Caki2 (cell line): Measurements from ENCODE around the gene IL36RN. TPM values are rescaled to one million over a fixed set of nuclear protein-coding genes. Genes with fewer than 3 reads are reported as not detected.

ENCODE experiments used
- DNase-seq: peaks from one replicate; pipeline ENCODE4 v3.0.0-alpha.2; 2015; ENCODE audit warnings: low read depth
- in situ Hi-C: cut with HindIII; loops from 2 replicates; pipeline ENCODE4 v1.10.0; 2016; ENCODE audit warnings: low sequenced_read_pairs, low pct_unique_long_range_greater_than_20kb, mixed read lengths
- total RNA-seq: library from RNA; depleted of rRNA; stranded (reverse); fragments of >200 nt; shearing (Covaris generic); gene quantifications from 2 replicates; pipeline ENCODE4 v1.2.3, GENCODE V29; 2014; ENCODE audit warnings: low replicate concordance; rRNA removed

Gene IL36RN
- not detected in 2 replicates for total RNA-seq

DNA sequence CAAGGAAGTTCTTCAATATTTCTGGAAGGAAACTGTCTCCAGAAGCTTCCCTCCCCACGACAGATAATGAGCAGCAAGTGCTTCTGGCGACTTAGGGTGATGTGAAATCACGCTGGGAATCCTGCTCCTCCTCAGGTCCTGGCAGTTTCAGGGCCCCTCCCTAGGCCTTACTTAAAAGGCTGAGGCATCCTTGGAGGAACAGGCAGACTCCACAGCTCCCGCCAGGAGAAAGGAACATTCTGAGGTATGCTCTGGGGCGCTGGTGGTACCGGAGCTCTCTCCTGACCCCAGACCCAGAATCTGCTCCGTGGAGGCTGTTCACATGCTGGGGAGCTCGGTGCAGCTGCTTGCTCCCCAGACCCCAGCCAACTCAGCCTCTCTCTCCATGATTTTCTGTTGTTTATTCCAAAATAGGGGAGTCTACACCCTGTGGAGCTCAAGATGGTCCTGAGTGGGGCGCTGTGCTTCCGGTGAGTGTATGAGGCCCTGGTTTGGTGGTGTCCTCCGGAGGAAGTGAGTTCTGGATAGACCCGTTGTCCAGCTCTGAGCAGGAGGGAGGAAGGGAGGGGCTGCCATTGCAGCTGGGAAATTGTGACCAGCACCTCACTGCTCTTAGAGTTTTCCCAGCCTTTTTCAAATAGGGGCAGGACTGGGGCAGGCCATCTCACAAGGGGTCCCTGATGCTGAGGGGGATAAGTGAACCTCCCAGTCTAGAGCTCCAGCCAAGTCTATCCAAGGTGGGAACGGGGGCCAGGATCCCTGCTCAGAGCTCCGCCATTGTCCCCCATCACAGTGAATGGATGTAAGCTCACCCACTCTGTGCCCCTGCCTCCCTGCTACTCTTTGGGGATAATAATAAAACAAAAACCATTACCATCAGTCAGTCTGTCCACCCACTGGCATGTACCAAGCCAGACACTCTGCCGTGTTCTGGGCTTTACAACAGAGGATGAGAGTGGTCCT is at the start of gene IL36RN:
IL36RN (plus strand) TSS at position 201 of the 963 bp plus-strand sequence; CDS start at position 442, 241 bp downstream.
- in situ Hi-C loops = no loop called here

DNA sequence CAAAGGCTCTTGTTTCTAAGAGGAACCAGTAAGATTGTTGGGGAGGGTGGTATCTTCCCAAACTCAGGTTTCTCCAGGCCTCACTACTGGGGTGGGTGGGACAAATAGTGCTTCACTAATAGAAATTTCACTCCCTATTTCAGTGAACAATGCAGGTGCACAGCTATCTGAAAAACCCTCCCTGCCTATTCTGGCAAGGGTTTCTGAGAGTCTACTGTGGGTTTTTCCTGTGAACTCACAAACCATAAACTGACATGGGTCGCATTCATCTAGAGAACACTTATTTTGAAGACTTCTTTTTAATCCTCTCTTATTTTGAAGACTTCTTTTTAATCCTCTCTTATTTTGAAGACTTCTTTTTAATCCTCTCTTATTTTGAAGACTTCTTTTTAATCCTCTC is 49.4 kb upstream of the IL36RN start:
- in situ Hi-C loops = no loop called here

More for the DNA sequence above, at the start of gene IL36RN:
- DNase-seq = no peak

DNA sequence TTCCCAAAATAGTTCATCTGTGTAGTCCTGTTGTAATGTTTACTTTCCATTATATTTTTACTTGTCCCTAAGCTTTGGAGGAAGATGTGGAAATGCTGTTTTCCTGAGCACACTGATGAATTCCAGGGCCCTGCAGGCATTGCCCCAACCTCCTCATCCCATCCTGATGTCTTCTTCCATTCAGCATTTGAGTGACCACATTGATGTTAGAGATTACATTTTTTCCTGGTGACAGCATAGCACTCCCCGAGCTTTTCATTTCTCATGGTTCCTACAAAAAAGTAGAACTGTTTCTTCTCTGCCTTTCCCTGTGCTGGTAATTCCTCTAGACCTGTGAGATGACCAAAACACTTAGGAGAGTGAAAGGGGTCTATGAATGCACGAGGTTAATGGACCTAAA is 48.9 kb upstream of the IL36RN start:
- no peak for DNase-seq
- in situ Hi-C loops = no loop called here

More for the DNA sequence above, 49.4 kb upstream of the IL36RN start:
- no peak for DNase-seq

DNA sequence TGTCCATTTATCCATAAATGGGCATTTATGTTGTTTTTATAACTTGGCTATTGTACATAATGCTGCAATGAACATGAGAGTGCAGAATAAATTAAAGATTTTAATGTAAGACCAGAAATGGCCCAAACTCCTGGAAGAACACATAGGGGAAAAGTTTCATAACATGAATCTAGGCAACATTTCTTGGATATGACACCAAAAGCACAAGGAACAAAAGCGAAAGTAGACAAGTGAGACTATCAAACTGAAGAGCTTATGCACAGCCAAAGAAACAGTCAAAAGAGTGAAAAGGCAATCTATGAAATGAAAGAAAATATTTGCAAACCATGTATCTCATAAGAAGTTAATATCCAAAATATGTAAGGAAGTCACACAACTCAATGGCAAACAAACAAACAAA is 47.9 kb upstream of the IL36RN start:
- no peak for DNase-seq
- in situ Hi-C loops = no loop called here

DNA sequence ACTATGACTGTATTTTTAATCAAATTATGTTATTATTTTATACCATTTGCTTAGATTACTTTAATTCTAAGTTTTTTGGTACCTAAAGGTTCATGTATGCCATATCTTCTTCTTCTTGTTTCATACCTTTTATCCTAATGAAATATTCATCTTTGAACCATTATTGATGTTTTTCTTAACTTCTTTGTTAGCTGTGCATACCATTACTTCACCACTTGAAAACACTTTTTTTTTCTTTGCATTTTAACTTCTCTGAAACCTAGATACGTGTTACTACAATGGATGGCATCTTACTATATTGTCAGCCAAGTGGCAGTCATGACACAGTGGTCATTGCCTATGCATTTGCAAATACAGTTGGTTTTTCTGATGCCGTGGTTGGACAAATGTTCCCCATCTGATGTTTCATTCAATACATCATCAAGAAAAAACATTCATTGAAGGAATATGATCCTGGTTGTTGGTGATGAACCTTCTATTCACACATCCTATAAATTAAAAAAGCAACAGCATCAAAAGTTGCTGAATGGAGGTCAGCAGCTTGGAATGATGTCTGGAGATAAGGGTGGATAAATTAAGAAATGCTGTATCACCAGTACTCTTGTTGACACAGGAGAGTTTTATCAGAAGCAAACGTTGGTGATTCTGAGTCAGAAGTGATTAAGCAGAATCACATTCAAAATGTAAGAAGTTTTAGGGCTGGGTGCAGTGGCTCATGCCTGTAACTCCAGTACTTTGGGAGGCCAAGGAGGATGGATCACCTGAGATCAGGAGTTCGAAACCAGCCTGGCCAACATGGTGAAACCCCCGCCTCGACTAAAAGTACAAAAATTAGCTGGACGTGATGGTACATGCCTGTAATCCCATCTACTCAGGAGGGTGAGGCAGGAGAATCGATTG is 46.3 kb upstream of the IL36RN start:
- in situ Hi-C loops = no loop called here

DNA sequence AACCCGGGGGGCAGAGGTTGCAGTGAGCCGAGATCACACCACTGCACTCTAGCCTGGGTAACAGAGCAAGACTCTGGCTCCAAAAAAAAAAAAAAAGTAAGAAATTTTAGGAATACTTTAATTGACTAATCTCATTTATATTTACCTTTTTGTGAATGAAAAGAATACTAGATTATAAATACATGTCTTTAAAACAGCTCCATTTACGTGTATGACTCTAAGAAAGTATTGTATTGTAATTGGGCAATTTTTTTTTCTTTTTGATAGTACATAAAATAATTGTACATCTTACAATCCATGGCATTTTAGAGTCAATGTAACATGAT is 45.7 kb upstream of the IL36RN start:
- in situ Hi-C loops = no loop called here

More for the DNA sequence above, 46.3 kb upstream of the IL36RN start:
- peak; percentile 78 for DNase-seq

DNA sequence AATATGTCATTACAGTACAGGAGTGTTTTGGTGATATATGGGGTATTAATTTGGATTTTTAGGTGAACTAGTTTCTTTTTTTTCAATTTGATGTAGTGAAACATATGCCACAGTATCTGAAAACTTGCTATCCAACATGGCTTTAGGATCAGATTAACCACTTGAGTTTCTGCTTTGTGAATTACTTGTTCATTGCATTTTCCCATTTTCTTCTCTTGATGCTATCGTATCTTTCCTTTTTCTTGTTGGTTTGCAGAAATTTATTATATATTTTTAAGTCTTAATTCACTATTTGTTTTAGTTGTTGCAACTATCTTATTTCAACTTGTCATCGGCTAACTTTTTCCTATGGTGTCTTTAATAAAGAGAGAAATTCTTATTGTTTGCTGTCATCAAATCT is 44.9 kb upstream of the IL36RN start:
- no peak for DNase-seq
- in situ Hi-C loops = no loop called here

More for the DNA sequence above, 45.7 kb upstream of the IL36RN start:
- DNase-seq = no peak

DNA sequence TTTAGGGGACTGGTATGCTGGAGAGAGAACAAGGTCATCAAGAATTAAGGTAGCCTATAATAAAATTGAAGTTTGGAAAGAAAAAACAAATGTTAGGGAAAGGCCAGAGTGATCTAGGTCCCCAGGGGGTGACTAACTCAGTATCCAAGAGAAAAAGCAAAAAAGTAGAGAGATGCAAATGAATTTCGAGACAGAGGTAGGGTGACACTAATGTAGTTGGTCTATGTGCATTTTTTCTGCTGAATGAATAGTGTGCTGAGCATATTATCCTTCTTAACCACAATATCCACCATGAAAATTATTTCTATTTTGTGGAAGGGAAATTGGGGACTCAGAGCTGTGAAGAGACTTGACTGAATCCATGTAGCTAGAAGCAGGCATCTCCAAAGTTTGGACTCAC is 44.0 kb upstream of the IL36RN start:
- no peak for DNase-seq

DNA sequence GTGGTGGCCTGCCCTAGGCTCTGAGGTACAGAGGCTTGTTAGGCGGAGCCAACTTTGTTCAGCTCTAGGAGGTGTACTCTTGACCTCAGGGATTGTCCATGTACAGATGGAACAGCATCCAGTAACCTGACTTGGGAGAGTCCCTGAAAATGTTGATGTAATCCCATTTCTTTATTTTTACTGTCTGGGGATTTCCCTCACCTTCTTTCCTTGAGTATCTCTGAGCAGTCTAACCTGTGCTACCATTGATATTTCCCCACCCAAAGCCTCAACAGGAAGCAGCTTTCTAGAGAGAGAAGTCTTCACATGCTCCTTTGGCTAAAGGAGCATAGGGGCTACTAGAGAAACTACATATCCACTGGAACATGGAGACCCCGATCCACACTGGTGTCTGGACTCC is 43.3 kb upstream of the IL36RN start:
- DNase-seq = peak; percentile 21
- in situ Hi-C loops = no loop called here

More for the DNA sequence above, 44.0 kb upstream of the IL36RN start:
- in situ Hi-C loops = no loop called here

DNA sequence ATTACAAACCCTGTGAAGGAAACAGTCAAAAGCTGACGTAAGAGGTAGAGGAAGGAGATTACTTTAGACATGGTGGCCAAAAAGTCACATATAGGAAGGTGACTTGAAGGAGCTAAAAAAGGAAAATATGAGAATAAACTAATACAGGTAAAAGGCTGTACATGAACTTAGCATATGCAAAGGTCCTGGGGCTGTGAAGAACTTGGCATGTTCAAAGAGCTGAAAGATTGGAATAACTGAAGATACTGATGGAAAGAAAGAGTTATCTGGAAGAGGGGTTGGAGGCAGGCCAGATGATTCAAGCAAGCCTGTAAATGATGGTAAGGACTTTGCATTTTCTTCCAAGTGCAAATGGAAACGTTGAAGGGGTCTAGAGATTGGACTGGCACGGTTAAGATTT is 40.5 kb upstream of the IL36RN start:
- no peak for DNase-seq
- in situ Hi-C loops = no loop called here

DNA sequence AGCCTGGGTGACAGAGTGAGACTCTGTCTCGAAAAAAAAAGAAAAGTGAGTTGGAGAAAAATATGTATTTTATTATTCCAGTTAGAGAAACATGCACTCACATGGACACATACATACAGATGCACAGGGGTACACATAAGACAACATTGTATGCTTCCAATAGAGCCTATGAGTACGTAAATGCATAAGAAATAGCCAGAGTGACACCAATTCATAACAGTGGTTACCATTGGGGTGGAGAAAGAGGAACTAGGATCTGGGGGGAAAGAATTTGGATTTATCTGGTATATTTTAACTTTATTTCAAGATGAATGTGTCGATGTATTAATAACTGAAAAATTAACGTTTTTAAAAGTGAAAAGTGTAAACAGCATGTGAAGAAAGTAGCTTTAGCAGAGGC is 37.7 kb upstream of the IL36RN start:
- in situ Hi-C loops = no loop called here

DNA sequence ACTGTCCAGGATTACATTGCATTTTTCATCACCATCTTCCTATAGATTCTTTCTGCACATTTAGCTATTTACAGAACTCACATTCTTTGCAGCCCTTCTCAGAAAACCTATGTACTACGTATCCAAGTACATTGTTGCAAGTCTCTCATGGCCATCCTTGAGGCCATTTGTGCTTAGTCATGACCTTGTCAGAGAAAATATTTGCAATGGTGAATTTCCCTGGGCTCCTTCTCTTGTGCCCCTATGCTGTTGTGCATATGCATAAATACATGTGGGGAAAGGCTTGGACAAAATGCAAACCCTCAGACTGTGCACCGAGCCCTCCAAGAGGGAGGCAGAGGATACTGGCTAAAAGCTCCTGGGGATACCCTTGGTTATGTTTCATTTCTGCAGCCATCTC is 34.2 kb upstream of the IL36RN start:
- in situ Hi-C loops = no loop called here
- DNase-seq = no peak

More for the DNA sequence above, 37.7 kb upstream of the IL36RN start:
- no peak for DNase-seq

DNA sequence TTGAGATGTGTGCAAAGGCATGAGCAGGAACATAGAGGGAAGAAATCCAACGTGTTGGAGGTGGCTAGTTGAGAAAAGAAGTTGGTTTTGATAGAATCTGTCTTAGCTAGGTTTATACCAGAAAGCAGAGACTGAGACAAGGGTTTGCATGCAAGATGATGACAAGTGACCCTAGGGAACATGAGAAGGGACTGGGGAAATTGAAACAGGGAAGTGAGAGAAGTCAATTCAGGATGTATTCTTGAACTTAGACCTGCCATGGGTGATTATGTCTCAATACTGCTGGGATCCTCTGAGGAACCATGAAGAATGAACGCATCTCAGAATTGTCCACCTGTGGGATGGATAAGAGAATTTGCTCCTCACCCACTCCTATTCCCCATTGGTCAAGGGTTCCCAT is 33.3 kb upstream of the IL36RN start:
- DNase-seq = no peak
- in situ Hi-C loops = no loop called here

DNA sequence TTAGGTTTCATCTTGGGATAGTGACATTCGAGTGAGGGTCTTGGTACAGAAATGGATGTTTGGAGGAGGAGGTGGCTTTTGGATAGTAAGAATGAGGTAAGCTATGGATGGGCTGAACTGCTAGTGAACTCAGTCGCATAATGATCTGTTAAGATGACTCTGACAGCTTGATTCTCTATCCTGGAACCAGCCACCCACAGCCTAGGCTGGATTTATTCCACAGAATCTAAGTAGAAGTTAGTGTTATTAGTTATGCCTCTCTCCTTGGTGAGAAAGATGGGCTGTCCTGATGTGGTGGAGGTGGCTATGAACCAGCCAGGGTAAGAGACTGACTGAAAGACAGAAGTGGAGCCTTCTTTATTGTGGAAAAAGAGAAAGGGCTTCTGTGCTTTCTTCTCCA is 31.3 kb upstream of the IL36RN start:
- DNase-seq = no peak
- in situ Hi-C loops = no loop called here

DNA sequence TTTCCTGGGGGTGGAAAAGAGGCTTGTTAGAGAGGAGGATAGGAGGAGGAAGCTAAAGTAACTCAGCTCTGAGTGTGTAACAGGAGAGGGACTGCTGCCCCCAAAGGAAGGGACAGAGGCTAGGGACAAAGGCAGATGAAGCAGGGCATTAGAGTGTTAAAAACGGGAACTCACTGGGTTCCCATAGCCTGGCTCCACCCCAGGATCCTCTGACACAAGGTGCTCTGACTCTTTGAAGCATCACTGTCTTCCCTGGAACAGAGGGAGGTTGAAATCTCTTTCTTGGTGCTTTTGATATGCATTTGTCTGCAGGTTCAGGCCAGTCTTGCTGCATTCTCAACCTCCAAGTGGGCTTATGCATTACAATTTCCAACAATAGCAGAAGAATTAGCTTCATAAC is 30.9 kb upstream of the IL36RN start:
- in situ Hi-C loops = no loop called here
- DNase-seq = no peak

DNA sequence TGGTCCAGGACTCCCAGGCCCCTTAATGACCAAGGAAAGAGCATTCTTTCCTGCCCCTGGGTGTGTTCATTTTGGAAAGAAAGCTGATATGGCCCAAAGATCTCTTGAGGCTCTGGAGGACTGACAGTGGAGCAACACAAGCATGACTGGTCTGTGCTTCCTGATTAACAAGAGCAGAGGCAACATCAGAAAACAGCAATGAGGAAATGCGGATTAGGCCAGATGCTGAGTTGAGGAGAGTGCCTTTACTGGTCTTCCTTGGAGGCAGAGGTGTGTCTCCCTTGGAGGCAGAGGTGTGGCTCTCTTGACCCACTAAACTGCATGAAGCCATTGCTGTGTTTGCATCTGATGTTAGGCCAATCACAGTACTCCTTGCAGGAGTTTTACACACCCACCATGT is 26.3 kb upstream of the IL36RN start:
- in situ Hi-C loops = no loop called here
- no peak for DNase-seq

DNA sequence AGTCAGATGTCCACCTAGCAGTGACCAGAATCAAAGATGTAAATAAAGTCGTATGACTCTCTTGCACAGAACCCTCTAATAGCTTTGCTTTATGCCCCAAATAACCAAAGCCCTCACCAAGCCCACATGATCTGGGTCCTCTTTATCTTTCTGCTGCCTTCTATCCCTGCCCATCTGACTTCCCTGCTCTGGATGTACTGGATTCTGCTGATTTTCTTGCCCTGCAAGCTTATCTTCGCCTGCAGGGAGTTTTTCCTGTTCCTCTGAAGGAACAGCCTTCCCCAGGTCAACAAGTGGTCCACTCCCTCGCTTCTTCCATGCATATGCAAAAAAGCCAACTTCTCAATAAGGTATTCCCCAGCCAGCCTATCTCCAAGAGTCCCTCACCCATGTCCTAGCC is 25.0 kb upstream of the IL36RN start:
- in situ Hi-C loops = no loop called here
- no peak for DNase-seq

DNA sequence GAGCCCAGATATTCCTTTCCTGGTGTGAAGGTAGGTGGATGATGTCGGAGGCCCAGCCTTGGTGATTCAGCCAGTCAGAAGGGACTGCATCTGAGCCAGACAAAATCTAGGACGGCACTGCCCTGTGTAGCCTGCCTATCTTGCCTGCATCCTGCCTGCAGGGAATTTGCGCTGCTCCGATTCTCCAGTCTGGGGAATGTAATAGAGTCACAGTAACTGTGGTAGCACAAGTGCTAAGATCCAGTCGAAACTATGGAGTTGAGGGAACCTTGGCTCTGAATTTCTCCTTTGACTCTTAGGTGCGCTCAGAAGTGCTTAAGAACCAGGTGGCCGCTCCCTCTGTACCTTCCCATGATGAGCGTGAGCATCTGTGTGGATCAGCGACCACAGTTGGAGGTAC is 22.2 kb upstream of the IL36RN start:
- no peak for DNase-seq
- in situ Hi-C loops = no loop called here

DNA sequence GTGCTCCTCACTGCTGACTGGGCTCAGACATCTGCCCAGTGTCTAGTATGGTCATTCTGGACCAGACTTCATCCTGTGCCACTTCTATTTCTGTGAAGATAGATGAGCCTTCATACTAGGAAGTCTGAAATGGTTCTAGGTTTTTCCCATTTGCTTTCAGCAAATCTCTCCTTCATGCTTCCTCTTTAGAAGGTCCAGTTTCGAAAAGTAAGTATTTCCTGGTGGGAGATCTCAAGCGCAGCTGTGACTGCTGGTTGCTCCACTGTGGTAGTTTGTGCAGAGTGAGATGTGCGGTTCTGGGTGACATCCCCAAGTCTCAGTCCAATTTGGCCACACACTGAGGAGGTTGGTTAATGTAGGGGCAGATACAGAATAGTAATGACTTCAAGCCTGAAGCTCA is 20.7 kb upstream of the IL36RN start:
- in situ Hi-C loops = no loop called here
- DNase-seq = no peak
